ENCODE data around the gene ALDH1B1. TPM values are rescaled to one million over a fixed set of nuclear protein-coding genes. Genes with fewer than 3 reads are reported as not detected.

The ALDH1B1 gene
- total RNA-seq, 6 donors from 2014 or later, result 2.1 to 18.0 (median 8.5) TPM

GRCh38 chr9:38436708-38437107 is 44.2 kb downstream of the ALDH1B1 start:
- DNase-seq (no peak), ATAC-seq (ENCODE audit: low FRiP score in 2 of 2) (no peak)
- 94% methylated on average over 2 of the region's 2 CpGs for WGBS, 2 donors
- H3K4me1 ChIP-seq, result peaks cover 0 to 10% (median 2%) of the 10 kb centered on the region in 4 donors
- no peak for TF ChIP-seq POLR2AphosphoS5 (IDR thresholded peaks at IDR 0.05)
- no peaks in the 10 kb centered on the region for H3K27me3 ChIP-seq
- no peaks in the 10 kb centered on the region for H3K36me3 ChIP-seq
- H3K27ac ChIP-seq, result peak overlapping the region in 2 of 4 donors; percentile 17 to 49
- H3K4me3 ChIP-seq, result no peak overlapping the region
- no peaks in the 10 kb centered on the region for H3K9me3 ChIP-seq

- WGBS, 2 donors, result 50 to 68% methylated on average over 10 to 11 of the region's 11 CpGs
- DNase-seq, result peak in 1 of 2 donors; percentile 32
- Histone ChIP-seq H3K4me1 (peaks cover 0 to 10% (median 2%) of the 10 kb centered on the region in 4 donors), H3K27me3 (no peaks in the 10 kb centered on the region), H3K9me3 (no peaks in the 10 kb centered on the region), H3K36me3 (no peaks in the 10 kb centered on the region), H3K27ac (peak overlapping the region in 3 of 4 donors; percentile 17 to 49 (median 35)), H3K4me3 (no peak overlapping the region)
- peak; percentile 47 to 62 for ATAC-seq (ENCODE audit: low FRiP score in 2 of 2)
- TF ChIP-seq POLR2AphosphoS5 (IDR thresholded peaks at IDR 0.05) (no peak), EP300 (IDR thresholded peaks at IDR 0.05) (no peak), CTCF (IDR thresholded peaks at IDR 0.05) (no peak), POLR2A (IDR thresholded peaks at IDR 0.05) (no peak)
These were observed 44.8 kb downstream of the ALDH1B1 start for GRCh38 chr9:38437193-38437823.

- WGBS, 2 donors, result 63 to 76% methylated on average over 3 of the region's 3 CpGs
- no peak for DNase-seq
- Histone ChIP-seq H3K36me3 (no peaks in the 10 kb centered on the region), H3K4me3 (no peak overlapping the region), H3K4me1 (peaks cover 0 to 10% (median 2%) of the 10 kb centered on the region in 4 donors), H3K27me3 (no peaks in the 10 kb centered on the region), H3K27ac (no peak overlapping the region), H3K9me3 (no peaks in the 10 kb centered on the region)
- TF ChIP-seq EP300 (IDR thresholded peaks at IDR 0.05), result no peak
- TF ChIP-seq POLR2AphosphoS5 (IDR thresholded peaks at IDR 0.05), result no peak
- no peak for TF ChIP-seq CTCF (IDR thresholded peaks at IDR 0.05)
- no peak for TF ChIP-seq POLR2A (IDR thresholded peaks at IDR 0.05)
- no peak for ATAC-seq (ENCODE audit: low FRiP score in 2 of 2)
These were observed 46.9 kb downstream of the ALDH1B1 start for GRCh38 chr9:38439291-38439915.

GRCh38 chr9:38439916-38440301 is 47.4 kb downstream of the ALDH1B1 start:
- H3K27ac ChIP-seq, result no peak overlapping the region
- TF ChIP-seq CTCF (IDR thresholded peaks at IDR 0.05), result no peak
- TF ChIP-seq POLR2A (IDR thresholded peaks at IDR 0.05), result no peak
- no peak for TF ChIP-seq POLR2AphosphoS5 (IDR thresholded peaks at IDR 0.05)
- TF ChIP-seq EP300 (IDR thresholded peaks at IDR 0.05), result no peak
- H3K9me3 ChIP-seq, result no peaks in the 10 kb centered on the region
- 97 to 100% methylated on average over 1 of the region's 1 CpG for WGBS, 2 donors
- H3K27me3 ChIP-seq, result no peaks in the 10 kb centered on the region
- H3K36me3 ChIP-seq, result no peaks in the 10 kb centered on the region
- ATAC-seq (ENCODE audit: low FRiP score in 2 of 2) (no peak), DNase-seq (no peak)
- no peak overlapping the region for H3K4me3 ChIP-seq
- H3K4me1 ChIP-seq, result peaks cover 0 to 10% (median 2%) of the 10 kb centered on the region in 4 donors

- H3K27ac ChIP-seq, result no peak overlapping the region
- 72 to 78% methylated on average over 3 of the region's 3 CpGs for WGBS, 2 donors
- H3K4me3 ChIP-seq, result no peak overlapping the region
- H3K36me3 ChIP-seq, result no peaks in the 10 kb centered on the region
- ATAC-seq (ENCODE audit: low FRiP score in 2 of 2) (no peak), DNase-seq (no peak)
- no peaks in the 10 kb centered on the region for H3K27me3 ChIP-seq
- no peaks in the 10 kb centered on the region for H3K9me3 ChIP-seq
- peaks cover 0 to 10% (median 2%) of the 10 kb centered on the region in 4 donors for H3K4me1 ChIP-seq
- TF ChIP-seq CTCF (IDR thresholded peaks at IDR 0.05), result no peak
- TF ChIP-seq POLR2A (IDR thresholded peaks at IDR 0.05), result no peak
- TF ChIP-seq POLR2AphosphoS5 (IDR thresholded peaks at IDR 0.05), result no peak
- TF ChIP-seq EP300 (IDR thresholded peaks at IDR 0.05), result no peak
These were observed 48.0 kb downstream of the ALDH1B1 start for GRCh38 chr9:38440516-38440915.

Measured in upper lobe of left lung (tissue), 6 donors.